OCI-LY7 (cell line): ENCODE measurements around the gene DYNC2H1. TPM values are rescaled to one million over a fixed set of nuclear protein-coding genes. Genes with fewer than 3 reads are reported as not detected.

ENCODE experiments used
- BruUV-seq: library from RNA; stranded (reverse); fragments of 400-500 nt; replicated peaks from 2 replicates; lab custom pipeline; 2021; lab: Mats Ljungman, UMichigan
- CTCF ChIA-PET: fragments of 300-600 bp; sonication (Branson Sonifier 250); formaldehyde crosslinking; loops from one replicate; lab custom pipeline; 2022; ENCODE audit warnings: antibody characterized with exemption; ENCODE audit not compliant: unreplicated experiment; lab: Charles Lee
- POLR2A ChIA-PET: fragments of 300-600 bp; sonication (Branson Sonifier 250); formaldehyde crosslinking; loops from one replicate; lab custom pipeline; 2022; ENCODE audit warnings: antibody characterized with exemption; lab: Charles Lee
- DNase-seq: peaks from one replicate; pipeline ENCODE4 v3.0.0-alpha.2; 2015; ENCODE audit warnings: low spot score
- H2AFZ ChIP-seq: fragments of 200-600 bp; sonication (generic), shearing (Covaris generic); 2 replicates; pipeline ENCODE4 v1.6.1; 2014; ENCODE audit warnings: mild to moderate bottlenecking, antibody characterized with exemption, low read length, moderate library complexity
- H3K27ac ChIP-seq: fragments of 200-600 bp; sonication (generic); 2 replicates; pipeline ENCODE4 v1.5.1; 2014; ENCODE audit warnings: mixed run types, low read depth, mild to moderate bottlenecking, moderate library complexity, low read length, inconsistent platforms; ENCODE audit not compliant: poor library complexity, severe bottlenecking
- H3K36me3 ChIP-seq: fragments of 200-600 bp; sonication (generic); 2 replicates; pipeline ENCODE4 v1.6.1; 2014; ENCODE audit warnings: mild to moderate bottlenecking, antibody characterized with exemption, low read length, moderate library complexity, mixed read lengths; ENCODE audit not compliant: insufficient read depth
- H3K4me1 ChIP-seq: fragments of 200-600 bp; sonication (generic); 2 replicates; pipeline ENCODE4 v1.5.1; 2014; ENCODE audit warnings: mild to moderate bottlenecking, low read length; ENCODE audit not compliant: insufficient read depth, poor library complexity, severe bottlenecking
- H3K4me2 ChIP-seq: fragments of 200-600 bp; sonication (generic); 2 replicates; pipeline ENCODE4 v1.6.1; 2014; ENCODE audit warnings: mild to moderate bottlenecking, low read length
- H3K4me3 ChIP-seq: fragments of 200-600 bp; sonication (generic); 2 replicates; pipeline ENCODE4 v1.5.1; 2014; ENCODE audit warnings: mild to moderate bottlenecking, low read depth, low read length; ENCODE audit not compliant: poor library complexity, severe bottlenecking
- H3K79me2 ChIP-seq: fragments of 200-600 bp; sonication (generic); 2 replicates; pipeline ENCODE4 v1.6.1; 2016; ENCODE audit warnings: low read depth, mild to moderate bottlenecking, low read length, moderate library complexity, mixed read lengths; ENCODE audit not compliant: insufficient read depth
- H3K9me2 ChIP-seq: fragments of 200-600 bp; sonication (generic); 2 replicates; pipeline ENCODE4 v1.6.1; 2016; ENCODE audit warnings: mild to moderate bottlenecking, low read length, mixed read lengths; ENCODE audit not compliant: insufficient read depth
- H3K9me3 ChIP-seq: fragments of 200-600 bp; sonication (generic); 2 replicates; pipeline ENCODE4 v1.6.1; 2014; ENCODE audit warnings: mild to moderate bottlenecking, mixed run types, low read length, mixed read lengths
- H4K20me1 ChIP-seq: fragments of 200-600 bp; sonication (generic); 2 replicates; pipeline ENCODE4 v1.6.1; 2014; ENCODE audit warnings: mild to moderate bottlenecking, antibody characterized with exemption, low read length, moderate library complexity, mixed read lengths; ENCODE audit not compliant: insufficient read depth
- EZH2phosphoT487 ChIP-seq: fragments of 200-600 bp; sonication (generic); IDR thresholded peaks from 2 replicates; pipeline ENCODE4 v1.6.1; 2018; ENCODE audit warnings: low read depth, borderline replicate concordance, mild to moderate bottlenecking, mixed run types, antibody characterized with exemption, low read length, moderate library complexity, mixed read lengths
- intact Hi-C: fragments of 100-400 bp; cut with micrococcal nuclease; formaldehyde crosslinking; loops from one replicate; pipeline ENCODE4 v1.10.0; 2022; ENCODE audit not compliant: unreplicated experiment
- total RNA-seq, 2 experiments: library from RNA; depleted of rRNA in 1 of 2; stranded (reverse); fragments of >200 nt in 1 of 2; shearing (Covaris generic) in 1 of 2; gene quantifications; 2 replicates each; pipeline ENCODE4 v1.2.3, GENCODE V29; 2014 to 2022
- TF ChIP-seq, protein P1 (sequence below): fragments of 200-600 bp; sonication (generic); conservative IDR thresholded peaks from 2 replicates; pipeline ENCODE4 v1.5.1; 2014; ENCODE audit warnings: mild to moderate bottlenecking, antibody characterized with exemption, low read length, moderate library complexity, mixed read lengths

The DYNC2H1 gene
- total RNA-seq, 2 experiments from 2014 or later, result 0.44 to 1.1 TPM

GRCh38 chr11:103281301-103281700 is 172.1 kb downstream of the DYNC2H1 start:
- POLR2A ChIA-PET, result interaction anchor here (0.5 to 0.8 kb wide), 2 partner anchors 627 to 1844 kb away, joined by 3 read pairs; no protein-coding TSS in a partner anchor
- H3K4me1 ChIP-seq, result no peaks in the 10 kb centered on the region

GRCh38 chr11:103284260-103284659 is 175.0 kb downstream of the DYNC2H1 start:
- no peak overlapping the region for H3K4me3 ChIP-seq
- DNase-seq, result no peak
- POLR2A ChIA-PET, result interaction anchor here (0.6 to 0.9 kb wide), 2 partner anchors 77 to 181 kb away, joined by 3 read pairs; no protein-coding TSS in a partner anchor
- intact Hi-C loops, result no loop called here
- CTCF ChIA-PET, result no interaction called here
- no peaks in the 10 kb centered on the region for H3K79me2 ChIP-seq
- H3K9me2 ChIP-seq, result no peaks in the 10 kb centered on the region
- no peaks in the 10 kb centered on the region for H3K9me3 ChIP-seq
- no peaks in the 10 kb centered on the region for H4K20me1 ChIP-seq
- no peaks in the 10 kb centered on the region for H3K4me1 ChIP-seq
- TF ChIP-seq EZH2phosphoT487, result no peak
- TF ChIP-seq, protein P1, sequence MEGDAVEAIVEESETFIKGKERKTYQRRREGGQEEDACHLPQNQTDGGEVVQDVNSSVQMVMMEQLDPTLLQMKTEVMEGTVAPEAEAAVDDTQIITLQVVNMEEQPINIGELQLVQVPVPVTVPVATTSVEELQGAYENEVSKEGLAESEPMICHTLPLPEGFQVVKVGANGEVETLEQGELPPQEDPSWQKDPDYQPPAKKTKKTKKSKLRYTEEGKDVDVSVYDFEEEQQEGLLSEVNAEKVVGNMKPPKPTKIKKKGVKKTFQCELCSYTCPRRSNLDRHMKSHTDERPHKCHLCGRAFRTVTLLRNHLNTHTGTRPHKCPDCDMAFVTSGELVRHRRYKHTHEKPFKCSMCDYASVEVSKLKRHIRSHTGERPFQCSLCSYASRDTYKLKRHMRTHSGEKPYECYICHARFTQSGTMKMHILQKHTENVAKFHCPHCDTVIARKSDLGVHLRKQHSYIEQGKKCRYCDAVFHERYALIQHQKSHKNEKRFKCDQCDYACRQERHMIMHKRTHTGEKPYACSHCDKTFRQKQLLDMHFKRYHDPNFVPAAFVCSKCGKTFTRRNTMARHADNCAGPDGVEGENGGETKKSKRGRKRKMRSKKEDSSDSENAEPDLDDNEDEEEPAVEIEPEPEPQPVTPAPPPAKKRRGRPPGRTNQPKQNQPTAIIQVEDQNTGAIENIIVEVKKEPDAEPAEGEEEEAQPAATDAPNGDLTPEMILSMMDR, result no peak
- H3K36me3 ChIP-seq, result no peaks in the 10 kb centered on the region
- H2AFZ ChIP-seq, result no peak overlapping the region
- no peak overlapping the region for H3K4me2 ChIP-seq
- H3K27ac ChIP-seq, result no peak overlapping the region
- BruUV-seq, result no TSS peak

More at GRCh38 chr11:103281301-103281700, 172.1 kb downstream of the DYNC2H1 start:
- Histone ChIP-seq H3K27ac (no peak overlapping the region), H3K4me2 (no peak overlapping the region), H3K9me2 (no peaks in the 10 kb centered on the region), H4K20me1 (no peaks in the 10 kb centered on the region), H3K4me3 (no peak overlapping the region), H3K79me2 (no peaks in the 10 kb centered on the region), H3K9me3 (no peaks in the 10 kb centered on the region), H2AFZ (no peak overlapping the region), H3K36me3 (no peaks in the 10 kb centered on the region)
- TF ChIP-seq EZH2phosphoT487, result no peak
- TF ChIP-seq, protein P1, result no peak
- intact Hi-C loops, result no loop called here
- CTCF ChIA-PET, result no interaction called here
- BruUV-seq, result no TSS peak
- DNase-seq, result no peak

GRCh38 chr11:103294516-103294915 is 185.3 kb downstream of the DYNC2H1 start:
- Histone ChIP-seq H3K4me3 (no peak overlapping the region), H3K4me2 (no peak overlapping the region), H3K9me3 (no peaks in the 10 kb centered on the region), H3K36me3 (no peaks in the 10 kb centered on the region), H4K20me1 (no peaks in the 10 kb centered on the region), H3K4me1 (no peaks in the 10 kb centered on the region), H2AFZ (no peak overlapping the region), H3K79me2 (no peaks in the 10 kb centered on the region), H3K9me2 (no peaks in the 10 kb centered on the region), H3K27ac (no peak overlapping the region)
- no TSS peak for BruUV-seq
- TF ChIP-seq, protein P1, result no peak
- TF ChIP-seq EZH2phosphoT487, result no peak
- ChIA-PET POLR2A (no interaction called here), CTCF (no interaction called here)
- DNase-seq, result no peak
- intact Hi-C loops, result no loop called here
